K562 (cell line): ENCODE results near the gene SLC2A4. TPM values are rescaled to one million over a fixed set of nuclear protein-coding genes. Genes with fewer than 3 reads are reported as not detected.

Experiments
- CREB1 ChIP-seq, 2 experiments: sonication (generic) in 1 of 2; formaldehyde crosslinking in 1 of 2; IDR thresholded peaks; 2 replicates each; pipeline versions ENCODE4 v1.6.1 to v1.8.0; 2012 to 2022; ENCODE audit warnings: inconsistent platforms in 1 of 2, mild to moderate bottlenecking in 1 of 2, missing genetic modification reagents in 1 of 2, moderate library complexity in 1 of 2
- MBD1 ChIP-seq: fragments of 250-450 bp; sonication (Bioruptor Pico); IDR thresholded peaks from 2 replicates; pipeline ENCODE4 v1.8.0; 2022; ENCODE audit warnings: inconsistent platforms
- MCM3 ChIP-seq: fragments of 450-650 bp; IDR thresholded peaks from 2 replicates; pipeline ENCODE4 v1.6.1; 2016
- POU5F1 ChIP-seq: fragments of 150-350 bp; IDR thresholded peaks from 2 replicates; pipeline ENCODE4 v1.6.1; 2014; ENCODE audit warnings: borderline replicate concordance, low read length, low read depth, mild to moderate bottlenecking; ENCODE audit not compliant: partially characterized antibody
- ZBTB5 ChIP-seq: fragments of 450-650 bp; IDR thresholded peaks from 2 replicates; pipeline ENCODE4 v1.6.1; 2017; ENCODE audit warnings: antibody characterized with exemption
- ZNF609 ChIP-seq: sonication (generic); formaldehyde crosslinking; IDR thresholded peaks from 2 replicates; pipeline ENCODE4 v1.8.1; 2023; ENCODE audit warnings: missing genetic modification reagents, mild to moderate bottlenecking, borderline replicate concordance
- polyA plus RNA-seq, 8 experiments: library from polyadenylated mRNA; depleted of rRNA in 4 of 8; stranded (reverse) in 5 of 8; unstranded in 3 of 8; fragments of >200 nt; fragmentation: Nextera tagmentation in 2 of 8; fragmentation: Illumina TruSeq in 1 of 8; extraction: Ambion mirVana in 2 of 8; extraction: Trizol in 1 of 8; gene quantifications; 2 replicates each; pipeline versions ENCODE4 v1.2.1 to v1.2.3, GENCODE V29; 2011 to 2014; ENCODE audit warnings: inconsistent platforms in 1 of 8, missing spikeins in 1 of 8
- total RNA-seq, 7 experiments: library from RNA; depleted of rRNA in 6 of 7; stranded (reverse); fragments of >200 nt in 6 of 7; fragmentation: Illumina TruSeq in 2 of 7; extraction: Trizol in 2 of 7; gene quantifications; 2 replicates each; pipeline versions ENCODE4 v1.2.1 to v1.2.3, GENCODE V29; 2011 to 2021; ENCODE audit warnings: low replicate concordance in 1 of 7
- TF ChIP-seq, protein P1 (sequence below): fragments of 200-800 bp; sonication (Bioruptor generic); IDR thresholded peaks from 2 replicates; pipeline ENCODE4 v1.6.1; 2016; ENCODE audit warnings: missing genetic modification characterization, missing compliant biosample characterization

The SLC2A4 gene
- total and polyA plus RNA-seq, 9 of the 15 experiments (the other 6 are each of a cell fraction or from before 2014, with no cell fraction given), result 0.74 to 3.5 (median 1.6) TPM

DNA sequence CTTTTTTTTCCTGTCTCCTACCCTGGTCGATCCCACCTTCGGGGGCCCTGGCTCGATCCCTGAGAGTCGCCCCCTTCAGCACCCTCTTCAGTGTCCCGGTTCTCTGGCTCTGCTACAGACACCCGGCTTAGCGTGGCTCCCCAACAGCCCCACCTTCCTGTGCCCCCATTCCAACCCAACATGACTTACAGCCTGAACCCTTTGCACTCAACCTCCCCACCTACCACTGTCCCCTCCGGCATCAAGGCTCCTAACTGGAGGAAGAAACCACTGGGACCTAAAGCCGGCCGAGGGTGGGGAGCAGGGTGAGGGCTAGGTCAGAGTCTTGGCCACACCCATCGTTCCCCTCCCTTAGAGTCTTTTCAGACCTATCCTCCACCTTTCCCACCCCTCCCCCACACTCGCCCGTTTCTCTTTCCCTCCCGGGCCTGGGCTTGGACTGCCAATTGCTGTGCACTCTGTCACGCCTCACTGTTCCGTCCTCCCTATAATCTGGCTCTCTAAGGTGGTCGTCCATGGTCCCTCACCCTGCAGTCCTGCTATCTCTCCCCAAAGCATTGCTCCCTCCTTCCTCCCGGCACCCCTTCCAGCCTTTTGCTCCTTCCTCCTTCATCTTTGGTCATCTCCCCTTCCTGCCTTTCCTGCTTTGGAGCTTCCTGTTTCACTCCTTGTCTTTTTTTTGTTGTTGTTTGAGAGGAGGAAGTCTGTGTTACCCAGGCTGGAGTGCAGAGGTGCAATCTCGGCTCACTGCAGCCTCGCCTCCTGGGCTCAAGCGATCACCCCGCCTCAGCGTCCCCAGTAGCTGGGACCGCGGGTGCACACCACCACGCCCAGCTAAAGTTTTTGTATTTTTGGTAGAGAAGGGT, 18.4 kb upstream of the SLC2A4 start (continued):
- TF ChIP-seq MBD1 (CRISPR knock-in tag) (no peak), CREB1 (IDR thresholded peaks at IDR 0.05) (no peak), CREB1 (CRISPR knock-in tag; IDR thresholded peaks at IDR 0.05) (no peak), ZBTB5 (no peak), ZNF609 (CRISPR knock-in tag) (no peak), MCM3 (no peak), POU5F1 (no peak)
- TF ChIP-seq, protein P1, sequence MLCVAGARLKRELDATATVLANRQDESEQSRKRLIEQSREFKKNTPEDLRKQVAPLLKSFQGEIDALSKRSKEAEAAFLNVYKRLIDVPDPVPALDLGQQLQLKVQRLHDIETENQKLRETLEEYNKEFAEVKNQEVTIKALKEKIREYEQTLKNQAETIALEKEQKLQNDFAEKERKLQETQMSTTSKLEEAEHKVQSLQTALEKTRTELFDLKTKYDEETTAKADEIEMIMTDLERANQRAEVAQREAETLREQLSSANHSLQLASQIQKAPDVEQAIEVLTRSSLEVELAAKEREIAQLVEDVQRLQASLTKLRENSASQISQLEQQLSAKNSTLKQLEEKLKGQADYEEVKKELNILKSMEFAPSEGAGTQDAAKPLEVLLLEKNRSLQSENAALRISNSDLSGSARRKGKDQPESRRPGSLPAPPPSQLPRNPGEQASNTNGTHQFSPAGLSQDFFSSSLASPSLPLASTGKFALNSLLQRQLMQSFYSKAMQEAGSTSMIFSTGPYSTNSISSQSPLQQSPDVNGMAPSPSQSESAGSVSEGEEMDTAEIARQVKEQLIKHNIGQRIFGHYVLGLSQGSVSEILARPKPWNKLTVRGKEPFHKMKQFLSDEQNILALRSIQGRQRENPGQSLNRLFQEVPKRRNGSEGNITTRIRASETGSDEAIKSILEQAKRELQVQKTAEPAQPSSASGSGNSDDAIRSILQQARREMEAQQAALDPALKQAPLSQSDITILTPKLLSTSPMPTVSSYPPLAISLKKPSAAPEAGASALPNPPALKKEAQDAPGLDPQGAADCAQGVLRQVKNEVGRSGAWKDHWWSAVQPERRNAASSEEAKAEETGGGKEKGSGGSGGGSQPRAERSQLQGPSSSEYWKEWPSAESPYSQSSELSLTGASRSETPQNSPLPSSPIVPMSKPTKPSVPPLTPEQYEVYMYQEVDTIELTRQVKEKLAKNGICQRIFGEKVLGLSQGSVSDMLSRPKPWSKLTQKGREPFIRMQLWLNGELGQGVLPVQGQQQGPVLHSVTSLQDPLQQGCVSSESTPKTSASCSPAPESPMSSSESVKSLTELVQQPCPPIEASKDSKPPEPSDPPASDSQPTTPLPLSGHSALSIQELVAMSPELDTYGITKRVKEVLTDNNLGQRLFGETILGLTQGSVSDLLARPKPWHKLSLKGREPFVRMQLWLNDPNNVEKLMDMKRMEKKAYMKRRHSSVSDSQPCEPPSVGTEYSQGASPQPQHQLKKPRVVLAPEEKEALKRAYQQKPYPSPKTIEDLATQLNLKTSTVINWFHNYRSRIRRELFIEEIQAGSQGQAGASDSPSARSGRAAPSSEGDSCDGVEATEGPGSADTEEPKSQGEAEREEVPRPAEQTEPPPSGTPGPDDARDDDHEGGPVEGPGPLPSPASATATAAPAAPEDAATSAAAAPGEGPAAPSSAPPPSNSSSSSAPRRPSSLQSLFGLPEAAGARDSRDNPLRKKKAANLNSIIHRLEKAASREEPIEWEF (CRISPR knock-in tag), result no peak
